ENCODE results near the gene NIPSNAP3A. TPM values are rescaled to one million over a fixed set of nuclear protein-coding genes. Genes with fewer than 3 reads are reported as not detected.

NIPSNAP3A gene
- total RNA-seq, 1 donor from 2014 or later: 25.1 TPM

DNA sequence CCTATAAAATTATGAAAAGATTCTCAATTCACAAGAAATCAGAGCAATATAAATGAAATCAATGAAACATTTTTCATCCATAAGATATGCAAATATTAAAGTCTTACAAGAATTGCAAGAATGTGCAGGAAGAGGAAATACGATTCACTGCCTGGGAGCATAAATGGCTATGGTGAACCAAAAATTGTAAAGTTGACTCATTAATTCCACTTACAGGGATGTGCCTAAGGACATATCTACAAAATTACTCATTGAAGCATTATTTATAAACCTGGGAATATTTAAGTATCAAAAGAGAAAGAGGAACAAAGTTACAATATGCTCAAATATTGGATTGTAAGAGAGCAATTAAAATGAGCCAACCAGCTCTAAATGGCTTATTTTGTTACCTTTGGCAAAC, 6.9 kb upstream of the NIPSNAP3A start:
- H3K27me3 Mint-ChIP-seq (ENCODE audit: low read depth): no peaks in the 10 kb centered on the region
- TF ChIP-seq, protein P1, sequence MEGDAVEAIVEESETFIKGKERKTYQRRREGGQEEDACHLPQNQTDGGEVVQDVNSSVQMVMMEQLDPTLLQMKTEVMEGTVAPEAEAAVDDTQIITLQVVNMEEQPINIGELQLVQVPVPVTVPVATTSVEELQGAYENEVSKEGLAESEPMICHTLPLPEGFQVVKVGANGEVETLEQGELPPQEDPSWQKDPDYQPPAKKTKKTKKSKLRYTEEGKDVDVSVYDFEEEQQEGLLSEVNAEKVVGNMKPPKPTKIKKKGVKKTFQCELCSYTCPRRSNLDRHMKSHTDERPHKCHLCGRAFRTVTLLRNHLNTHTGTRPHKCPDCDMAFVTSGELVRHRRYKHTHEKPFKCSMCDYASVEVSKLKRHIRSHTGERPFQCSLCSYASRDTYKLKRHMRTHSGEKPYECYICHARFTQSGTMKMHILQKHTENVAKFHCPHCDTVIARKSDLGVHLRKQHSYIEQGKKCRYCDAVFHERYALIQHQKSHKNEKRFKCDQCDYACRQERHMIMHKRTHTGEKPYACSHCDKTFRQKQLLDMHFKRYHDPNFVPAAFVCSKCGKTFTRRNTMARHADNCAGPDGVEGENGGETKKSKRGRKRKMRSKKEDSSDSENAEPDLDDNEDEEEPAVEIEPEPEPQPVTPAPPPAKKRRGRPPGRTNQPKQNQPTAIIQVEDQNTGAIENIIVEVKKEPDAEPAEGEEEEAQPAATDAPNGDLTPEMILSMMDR (IDR thresholded peaks at IDR 0.05; ENCODE audit: unreplicated experiment): no peak
- H3K4me1 Mint-ChIP-seq: no peaks in the 10 kb centered on the region
- DNase-seq (ENCODE audit: low spot score in 2 of 2, unreplicated experiment in 2 of 2): no peak
- no peak overlapping the region for H3K4me3 Mint-ChIP-seq
- no peaks in the 10 kb centered on the region for H3K9me3 Mint-ChIP-seq
- H3K27ac Mint-ChIP-seq: no peak overlapping the region
- H3K36me3 Mint-ChIP-seq: no peaks in the 10 kb centered on the region

DNA sequence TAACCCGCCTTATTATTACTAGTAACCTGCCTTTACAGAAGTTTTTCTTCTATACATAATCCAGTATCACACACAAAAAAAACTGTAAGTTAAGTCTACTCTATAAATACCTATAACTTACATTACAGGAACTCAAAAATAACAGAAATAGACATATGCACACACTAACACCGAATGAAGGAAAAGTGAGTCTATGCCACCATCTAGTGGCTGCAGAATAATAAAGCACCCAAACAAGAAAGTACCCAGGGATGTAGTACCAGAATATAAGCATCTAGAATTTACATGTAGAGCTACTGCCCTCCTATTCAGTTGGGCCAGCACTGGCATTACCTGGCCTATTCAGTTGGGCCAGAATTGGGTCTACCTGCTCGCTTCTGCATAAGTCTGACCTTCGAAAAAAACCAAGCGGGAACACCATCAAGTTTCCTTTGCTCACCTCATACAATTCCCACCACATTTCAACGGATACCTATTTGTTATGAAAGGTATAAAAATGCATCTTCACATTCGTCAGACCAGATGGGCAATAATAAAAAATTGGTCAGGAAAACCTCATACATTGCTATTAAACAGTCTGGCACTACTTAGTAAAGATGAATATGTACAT, 4.0 kb upstream of the NIPSNAP3A start:
- Mint-ChIP-seq H3K27ac (no peak overlapping the region), H3K4me1 (peaks cover 12% of the 10 kb centered on the region), H3K36me3 (no peaks in the 10 kb centered on the region), H3K27me3 (ENCODE audit: low read depth) (no peaks in the 10 kb centered on the region), H3K4me3 (no peak overlapping the region), H3K9me3 (no peaks in the 10 kb centered on the region)
- no peak for DNase-seq (ENCODE audit: low spot score in 2 of 2, unreplicated experiment in 2 of 2)
- TF ChIP-seq, protein P1 (IDR thresholded peaks at IDR 0.05; ENCODE audit: unreplicated experiment): peak; percentile 52

DNA sequence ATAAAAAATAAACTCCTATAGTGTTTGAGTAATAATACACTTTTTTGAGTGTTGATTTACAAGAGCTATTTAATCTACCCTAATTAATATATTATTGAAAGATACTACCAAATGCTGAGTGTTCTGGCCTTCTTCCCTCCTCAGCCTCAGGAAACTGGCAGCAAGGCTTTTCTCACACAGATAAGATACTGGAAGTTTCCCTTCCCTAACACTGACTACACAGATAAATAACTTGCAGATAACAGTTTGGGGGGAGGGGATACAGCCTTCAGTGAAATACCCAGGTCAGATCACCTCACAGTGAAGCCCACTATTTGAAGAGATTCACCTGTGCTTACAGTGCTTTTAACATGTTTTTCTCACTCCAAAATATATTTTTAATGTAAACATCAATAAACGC, 1.6 kb upstream of the NIPSNAP3A start:
- Mint-ChIP-seq H3K4me1 (peaks cover 17% of the 10 kb centered on the region), H3K9me3 (no peaks in the 10 kb centered on the region), H3K4me3 (no peak overlapping the region), H3K27ac (no peak overlapping the region), H3K27me3 (ENCODE audit: low read depth) (no peaks in the 10 kb centered on the region), H3K36me3 (no peaks in the 10 kb centered on the region)
- DNase-seq (ENCODE audit: low spot score in 2 of 2, unreplicated experiment in 2 of 2): no peak
- TF ChIP-seq, protein P1 (IDR thresholded peaks at IDR 0.05; ENCODE audit: unreplicated experiment): no peak

DNA sequence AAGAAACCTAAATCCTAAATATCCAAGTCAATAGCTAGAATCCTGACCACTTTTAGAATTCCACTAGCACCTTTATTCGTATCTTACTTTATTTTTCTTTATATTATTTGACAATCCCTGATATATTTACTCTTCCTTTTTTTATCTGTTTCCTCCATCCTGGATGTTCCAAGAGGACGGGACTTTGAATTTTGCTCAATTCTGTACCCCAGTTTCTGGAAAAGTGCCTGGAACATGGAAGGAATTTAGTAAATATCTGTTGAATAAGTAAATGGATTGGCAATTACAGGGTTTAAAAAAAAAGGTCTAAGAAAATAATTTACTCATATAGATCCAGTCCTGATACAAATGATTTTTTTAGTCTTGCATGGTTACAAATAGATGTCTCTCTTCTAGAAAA, 1.2 kb upstream of the NIPSNAP3A start:
- Mint-ChIP-seq H3K4me1 (peaks cover 17% of the 10 kb centered on the region), H3K4me3 (peak overlapping the region; percentile 30), H3K9me3 (no peaks in the 10 kb centered on the region), H3K36me3 (peaks cover 2% of the 10 kb centered on the region), H3K27me3 (ENCODE audit: low read depth) (no peaks in the 10 kb centered on the region), H3K27ac (no peak overlapping the region)
- TF ChIP-seq, protein P1 (IDR thresholded peaks at IDR 0.05; ENCODE audit: unreplicated experiment): no peak
- no peak for DNase-seq (ENCODE audit: low spot score in 2 of 2, unreplicated experiment in 2 of 2)

DNA sequence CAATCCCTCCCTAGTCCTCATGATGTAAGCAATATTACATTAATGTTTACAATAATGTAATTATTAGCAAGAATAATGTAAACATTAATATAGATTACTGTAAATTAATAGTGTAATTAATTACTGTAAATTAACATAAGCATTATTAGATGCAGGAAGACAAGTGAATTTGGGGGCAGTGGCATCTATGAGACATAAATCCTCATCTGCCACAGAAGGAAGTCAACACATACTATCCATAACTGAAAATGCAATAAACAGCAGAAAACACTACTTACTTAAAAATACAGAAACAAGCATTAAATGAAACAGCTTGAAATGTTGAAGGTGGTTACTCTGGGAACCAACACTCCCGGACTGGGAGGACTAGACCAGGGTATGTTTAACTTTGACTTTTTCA, 685 bp upstream of the NIPSNAP3A start:
- DNase-seq (ENCODE audit: low spot score in 2 of 2, unreplicated experiment in 2 of 2): no peak
- H3K36me3 Mint-ChIP-seq: peaks cover 2% of the 10 kb centered on the region
- peak overlapping the region; percentile 96 for H3K27ac Mint-ChIP-seq
- no peaks in the 10 kb centered on the region for H3K27me3 Mint-ChIP-seq (ENCODE audit: low read depth)
- H3K9me3 Mint-ChIP-seq: no peaks in the 10 kb centered on the region
- TF ChIP-seq, protein P1 (IDR thresholded peaks at IDR 0.05; ENCODE audit: unreplicated experiment): no peak
- peak overlapping the region; percentile 88 for H3K4me3 Mint-ChIP-seq
- peaks cover 17% of the 10 kb centered on the region for H3K4me1 Mint-ChIP-seq

DNA sequence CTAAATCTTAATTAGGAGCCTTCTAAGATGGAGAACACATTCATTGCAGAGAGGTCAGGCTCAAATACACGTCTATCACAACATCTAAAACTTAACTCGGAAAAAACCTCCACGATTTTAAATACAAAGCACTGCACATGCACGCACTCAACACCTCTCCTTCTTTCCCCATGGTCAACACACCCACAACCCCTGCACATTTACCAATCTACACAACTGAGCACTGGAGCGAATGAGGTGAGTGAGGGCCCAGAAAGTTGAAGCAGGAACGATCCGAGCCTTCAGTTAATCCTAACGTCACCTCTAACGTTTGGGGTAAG, 278 bp upstream of the NIPSNAP3A start:
- Mint-ChIP-seq H3K27me3 (ENCODE audit: low read depth) (no peaks in the 10 kb centered on the region), H3K9me3 (no peaks in the 10 kb centered on the region), H3K27ac (peak overlapping the region; percentile 96), H3K36me3 (peaks cover 2% of the 10 kb centered on the region), H3K4me3 (peak overlapping the region; percentile 88), H3K4me1 (peaks cover 17% of the 10 kb centered on the region)
- TF ChIP-seq, protein P1 (IDR thresholded peaks at IDR 0.05; ENCODE audit: unreplicated experiment): no peak
- DNase-seq (ENCODE audit: low spot score in 2 of 2, unreplicated experiment in 2 of 2): no peak

Data from mesothelial cell of epicardium (in vitro differentiated cells).